Mucosa of descending colon (tissue), 3 donors: Measurements from ENCODE around the gene AGGF1. TPM values are rescaled to one million over a fixed set of nuclear protein-coding genes. Genes with fewer than 3 reads are reported as not detected.

ENCODE experiments used
- ATAC-seq: fragments of 200-7000 bp; cut with Tn5 transposase; one replicate; pipeline ENCODE4 v1.9.1; 2020; ENCODE audit warnings: mild to moderate bottlenecking, moderate library complexity
- DNase-seq, 3 donors: peaks; one replicate each; pipeline ENCODE4 v3.0.0-alpha.2; 2020
- H3K36me3 ChIP-seq: fragments of 200-600 bp; one replicate; pipeline ENCODE4 v1.8.0; 2021; ENCODE audit warnings: low read depth, mild to moderate bottlenecking
- H3K4me1 ChIP-seq: fragments of 200-600 bp; one replicate; pipeline ENCODE4 v1.8.0; 2021; ENCODE audit warnings: low read depth, mild to moderate bottlenecking
- H3K4me3 ChIP-seq: fragments of 200-600 bp; one replicate; pipeline ENCODE4 v1.8.0; 2021; ENCODE audit warnings: mild to moderate bottlenecking
- H3K9me3 ChIP-seq: fragments of 200-600 bp; one replicate; pipeline ENCODE4 v1.8.0; 2021; ENCODE audit warnings: mild to moderate bottlenecking
- intact Hi-C, 2 donors: fragments of 100-400 bp; cut with DNase I in 1 of 2; cut with micrococcal nuclease in 1 of 2; formaldehyde crosslinking; loops; one replicate each; pipeline versions ENCODE4 v1.11.0 to v1.11.1; 2022; cut with DNase I, micrococcal nuclease
- total RNA-seq, 3 donors: library from RNA; stranded (reverse); fragmentation: NEBNext Ultra II Directional in 2 of 3; extraction: Animal tissue kit (Norgen Biotek cat#: 25700) in 2 of 3; gene quantifications; one replicate each; pipeline versions ENCODE4 v1.2.1 to v1.2.4, GENCODE V29; 2021 to 2023
- TF ChIP-seq, protein P1 (sequence below): fragments of 200-600 bp; IDR thresholded peaks from one replicate; pipeline ENCODE4 v1.8.0; 2022; ENCODE audit warnings: antibody characterized with exemption, mild to moderate bottlenecking
- donor health status: DM: no; HTN: no; CAD: no; lungs with moderate emphysema.
- donor health status: DM: no; HTN: no; CAD: no.
- donor health status: DM: no; HTN: yes; CAD: no.

The AGGF1 gene
- total RNA-seq, 3 donors from 2014 or later: 19.6 to 20.3 (median 20.2) TPM

DNA sequence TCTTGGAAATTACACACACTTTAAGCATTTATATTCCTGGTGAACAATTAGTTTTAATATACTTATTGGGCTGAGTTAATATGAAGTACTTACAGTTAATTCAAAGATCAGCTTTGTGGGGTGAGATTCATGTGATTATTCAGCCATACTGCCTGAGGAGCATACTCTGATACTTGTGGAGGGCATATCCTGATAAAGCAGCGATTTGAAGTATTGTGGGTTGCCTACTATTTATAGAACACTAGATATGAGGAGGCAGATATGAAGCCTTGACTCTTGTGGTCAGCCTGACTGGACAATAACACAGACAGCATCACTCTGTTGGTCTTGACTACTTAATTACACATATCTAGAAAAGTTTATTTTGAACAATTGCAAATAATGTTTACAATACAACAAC lies 27.0 kb upstream of the AGGF1 start:
- ATAC-seq (no peak), DNase-seq (no peak)
- no peaks in the 10 kb centered on the region for H3K36me3 ChIP-seq
- no peaks in the 10 kb centered on the region for H3K4me1 ChIP-seq
- TF ChIP-seq, protein P1, sequence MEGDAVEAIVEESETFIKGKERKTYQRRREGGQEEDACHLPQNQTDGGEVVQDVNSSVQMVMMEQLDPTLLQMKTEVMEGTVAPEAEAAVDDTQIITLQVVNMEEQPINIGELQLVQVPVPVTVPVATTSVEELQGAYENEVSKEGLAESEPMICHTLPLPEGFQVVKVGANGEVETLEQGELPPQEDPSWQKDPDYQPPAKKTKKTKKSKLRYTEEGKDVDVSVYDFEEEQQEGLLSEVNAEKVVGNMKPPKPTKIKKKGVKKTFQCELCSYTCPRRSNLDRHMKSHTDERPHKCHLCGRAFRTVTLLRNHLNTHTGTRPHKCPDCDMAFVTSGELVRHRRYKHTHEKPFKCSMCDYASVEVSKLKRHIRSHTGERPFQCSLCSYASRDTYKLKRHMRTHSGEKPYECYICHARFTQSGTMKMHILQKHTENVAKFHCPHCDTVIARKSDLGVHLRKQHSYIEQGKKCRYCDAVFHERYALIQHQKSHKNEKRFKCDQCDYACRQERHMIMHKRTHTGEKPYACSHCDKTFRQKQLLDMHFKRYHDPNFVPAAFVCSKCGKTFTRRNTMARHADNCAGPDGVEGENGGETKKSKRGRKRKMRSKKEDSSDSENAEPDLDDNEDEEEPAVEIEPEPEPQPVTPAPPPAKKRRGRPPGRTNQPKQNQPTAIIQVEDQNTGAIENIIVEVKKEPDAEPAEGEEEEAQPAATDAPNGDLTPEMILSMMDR: no peak
- no peak overlapping the region for H3K4me3 ChIP-seq
- no peaks in the 10 kb centered on the region for H3K9me3 ChIP-seq
- intact Hi-C loops: no loop called here

DNA sequence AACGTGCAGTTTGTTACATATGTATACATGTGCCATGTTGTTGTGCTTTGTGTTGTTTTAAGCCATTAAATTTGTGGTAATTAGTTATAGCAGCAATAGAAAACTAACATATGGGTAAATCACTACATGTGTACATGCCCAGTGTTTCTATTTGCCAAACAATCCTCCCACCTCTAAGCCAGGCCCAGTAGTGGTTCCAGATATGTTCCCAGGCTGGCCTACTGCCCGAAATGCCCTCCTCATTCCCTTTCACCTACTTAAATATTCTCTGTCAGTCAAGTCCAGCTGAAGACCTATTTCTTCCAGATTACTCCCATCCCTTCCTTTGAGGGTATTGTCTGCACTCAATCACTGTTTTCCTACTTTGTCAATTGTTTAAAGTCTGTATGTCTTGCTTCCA lies 24.1 kb upstream of the AGGF1 start:
- Histone ChIP-seq H3K9me3 (no peaks in the 10 kb centered on the region), H3K4me1 (no peaks in the 10 kb centered on the region), H3K36me3 (no peaks in the 10 kb centered on the region), H3K4me3 (no peak overlapping the region)
- TF ChIP-seq, protein P1: no peak
- intact Hi-C loops: no loop called here
- DNase-seq: no peak
- no peak for ATAC-seq

DNA sequence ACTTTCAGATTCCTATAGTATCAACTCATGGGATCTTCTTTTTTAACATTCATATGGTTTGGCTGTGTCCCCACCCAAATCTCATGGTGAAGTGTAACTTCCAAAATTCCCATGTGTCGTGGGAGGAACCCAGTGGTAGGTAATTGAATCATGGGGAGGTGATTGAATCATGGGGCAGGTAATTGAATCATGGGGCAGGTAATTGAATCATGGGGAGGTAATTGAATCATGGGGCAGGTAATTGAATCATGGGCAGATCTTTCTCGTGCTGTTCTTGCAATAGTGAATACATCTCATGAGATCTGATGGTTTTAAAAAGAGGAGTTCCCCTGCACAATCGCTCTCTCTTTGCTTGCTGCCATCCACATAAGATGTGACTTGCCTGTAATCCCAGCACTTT lies 21.8 kb upstream of the AGGF1 start:
- Histone ChIP-seq H3K9me3 (no peaks in the 10 kb centered on the region), H3K4me3 (no peak overlapping the region), H3K4me1 (no peaks in the 10 kb centered on the region), H3K36me3 (no peaks in the 10 kb centered on the region)
- TF ChIP-seq, protein P1: no peak
- DNase-seq: no peak
- no peak for ATAC-seq
- intact Hi-C loops: no loop called here

DNA sequence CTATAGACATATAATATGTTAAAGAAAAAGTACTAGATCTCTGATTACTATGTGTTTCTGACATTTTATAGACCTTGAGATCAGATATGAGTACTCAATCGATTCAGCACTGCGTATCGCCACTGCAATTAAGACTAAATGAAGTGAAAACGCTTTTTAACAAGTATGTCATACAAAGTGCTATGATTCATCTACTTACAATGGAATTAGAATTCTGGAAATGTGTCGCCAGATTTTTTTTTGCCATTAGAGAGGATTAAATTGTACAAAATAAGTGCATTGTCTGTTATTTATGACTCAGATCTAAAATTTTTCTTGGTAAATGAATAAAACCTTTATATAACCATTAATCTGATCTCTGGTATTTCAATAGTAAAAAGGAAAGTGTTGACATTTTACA lies 20.0 kb upstream of the AGGF1 start:
- intact Hi-C loops: no loop called here
- no peak for DNase-seq
- Histone ChIP-seq H3K36me3 (no peaks in the 10 kb centered on the region), H3K4me3 (no peak overlapping the region), H3K9me3 (no peaks in the 10 kb centered on the region), H3K4me1 (no peaks in the 10 kb centered on the region)
- no peak for ATAC-seq
- TF ChIP-seq, protein P1: no peak

DNA sequence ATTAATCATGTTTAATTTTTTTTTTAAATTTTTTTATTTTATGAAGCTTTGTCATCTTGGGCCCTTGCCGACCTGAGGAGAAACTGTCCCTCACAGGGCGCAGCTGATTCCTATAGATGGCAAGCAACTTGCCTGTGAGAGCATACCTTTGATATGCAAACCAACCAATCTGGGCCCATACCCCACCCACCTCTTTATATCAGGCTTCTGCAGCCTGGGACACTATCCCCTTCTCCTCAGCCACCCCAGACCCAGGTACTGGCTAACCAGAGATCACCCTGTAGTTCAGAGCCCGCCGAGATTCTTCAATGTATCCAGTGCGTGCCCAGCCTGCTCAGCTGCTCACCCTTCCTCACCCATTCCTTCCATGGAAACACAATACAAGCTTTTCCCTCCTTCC lies 18.7 kb upstream of the AGGF1 start:
- TF ChIP-seq, protein P1: no peak
- Histone ChIP-seq H3K4me1 (no peaks in the 10 kb centered on the region), H3K9me3 (no peaks in the 10 kb centered on the region), H3K36me3 (no peaks in the 10 kb centered on the region), H3K4me3 (no peak overlapping the region)
- intact Hi-C loops: no loop called here
- ATAC-seq (no peak), DNase-seq (no peak)

DNA sequence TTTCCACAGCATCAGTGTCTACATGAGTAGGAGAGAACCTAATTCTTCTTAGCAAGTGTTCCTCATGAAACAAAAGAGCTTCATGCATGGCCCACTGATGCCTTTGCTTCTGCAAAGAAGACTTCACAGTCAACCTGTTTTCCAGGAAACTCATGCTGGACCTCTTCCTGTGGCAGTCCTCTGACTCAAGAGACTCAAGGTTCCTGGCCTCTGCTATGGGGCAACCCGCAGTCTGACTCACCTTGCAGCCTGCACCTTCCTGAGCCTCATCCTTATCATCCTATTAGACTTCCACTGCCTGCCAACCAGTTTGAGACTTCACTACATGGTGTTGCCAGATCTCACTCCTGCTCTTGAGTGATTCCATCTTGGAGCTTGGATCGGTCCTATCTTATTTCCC lies 17.6 kb upstream of the AGGF1 start:
- ATAC-seq: no peak
- TF ChIP-seq, protein P1: no peak
- intact Hi-C loops: no loop called here
- Histone ChIP-seq H3K4me1 (no peaks in the 10 kb centered on the region), H3K9me3 (no peaks in the 10 kb centered on the region), H3K36me3 (no peaks in the 10 kb centered on the region), H3K4me3 (no peak overlapping the region)
- no peak for DNase-seq
